ENCODE measurements around the gene FBXL3. TPM values are rescaled to one million over a fixed set of nuclear protein-coding genes. Genes with fewer than 3 reads are reported as not detected.
"Not testable (repeated sequence)": the region's sequence is repeated elsewhere in the genome, so short reads cannot be mapped to it uniquely, and the experiment has no call there.

The FBXL3 gene
- total and polyA plus RNA-seq, 2 donors (not counting 1 experiment from before 2014, with no cell fraction given): 48.5 to 61.8 TPM

DNA sequence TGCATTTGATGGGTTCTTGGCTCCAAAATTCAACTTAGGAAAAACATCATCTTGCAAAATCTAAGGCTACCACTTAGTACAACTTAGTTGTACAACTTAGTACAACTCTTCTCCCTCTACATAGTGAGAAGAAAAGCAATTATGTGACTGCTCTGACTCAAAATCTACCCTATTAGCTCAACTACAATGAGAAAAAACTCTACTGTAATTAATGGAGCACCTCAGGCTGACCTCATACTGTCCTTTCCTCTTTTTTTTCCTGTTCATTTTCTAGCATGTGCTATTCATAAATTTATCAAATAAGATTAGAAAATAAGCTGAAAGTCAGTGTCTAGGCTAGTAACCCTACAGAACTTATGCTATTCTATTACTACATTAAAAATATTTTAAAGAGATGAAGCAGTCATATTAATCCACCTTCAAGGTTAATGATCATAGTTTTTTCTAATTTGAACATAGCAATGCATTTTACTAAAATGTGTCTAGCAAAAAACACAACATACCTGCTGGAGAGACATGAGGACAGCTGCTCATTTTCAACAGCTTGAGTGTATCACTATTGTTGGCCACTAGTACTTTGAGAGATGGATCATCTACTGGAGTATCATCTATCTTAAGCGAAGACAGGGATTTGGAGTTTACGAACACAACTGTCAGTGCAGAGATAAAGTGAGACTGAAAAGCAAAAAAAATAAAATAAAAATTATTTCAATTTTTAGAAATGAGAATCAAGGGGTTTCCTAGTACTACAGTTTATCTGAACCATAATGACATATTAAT is 11.9 kb downstream of the FBXL3 start:
- Histone ChIP-seq H3K9ac (ENCODE audit: insufficient read depth, low read length) (no peak overlapping the region), H3K4me3 (replicated peaks in 1 of 4; ENCODE audit: control extremely low read depth in 1 of 4, insufficient read depth in 1 of 4, low read depth in 3 of 4, low read length in 4 of 4) (no peak overlapping the region), H2AFZ (ENCODE audit: low read length) (no peak overlapping the region), H3K4me2 (ENCODE audit: extremely low read depth, insufficient read depth, low read length) (no peak overlapping the region), H3K4me1 (ENCODE audit: control insufficient read depth, extremely low read depth, insufficient read depth, low read length) (no peaks in the 10 kb centered on the region), H4K20me1 (ENCODE audit: control insufficient read depth, extremely low read depth, insufficient read depth, low read length) (no peaks in the 10 kb centered on the region), H3K27me3 (ENCODE audit: control insufficient read depth, insufficient read depth, low read length) (no peaks in the 10 kb centered on the region), H3K79me2 (ENCODE audit: control insufficient read depth, insufficient read depth, low read length) (peaks cover 57% of the 10 kb centered on the region), H3K9me3 (ENCODE audit: control insufficient read depth, insufficient read depth, low read depth, low read length) (no peaks in the 10 kb centered on the region), H3K36me3 (ENCODE audit: control insufficient read depth, insufficient read depth, low read length) (peaks cover 11% of the 10 kb centered on the region), H3K27ac (ENCODE audit: insufficient read depth, low read length) (no peak overlapping the region)
- TF ChIP-seq EZH2 (IDR thresholded peaks at IDR 0.05; ENCODE audit: low read length, missing control alignments): no peak
- TF ChIP-seq, protein P1, sequence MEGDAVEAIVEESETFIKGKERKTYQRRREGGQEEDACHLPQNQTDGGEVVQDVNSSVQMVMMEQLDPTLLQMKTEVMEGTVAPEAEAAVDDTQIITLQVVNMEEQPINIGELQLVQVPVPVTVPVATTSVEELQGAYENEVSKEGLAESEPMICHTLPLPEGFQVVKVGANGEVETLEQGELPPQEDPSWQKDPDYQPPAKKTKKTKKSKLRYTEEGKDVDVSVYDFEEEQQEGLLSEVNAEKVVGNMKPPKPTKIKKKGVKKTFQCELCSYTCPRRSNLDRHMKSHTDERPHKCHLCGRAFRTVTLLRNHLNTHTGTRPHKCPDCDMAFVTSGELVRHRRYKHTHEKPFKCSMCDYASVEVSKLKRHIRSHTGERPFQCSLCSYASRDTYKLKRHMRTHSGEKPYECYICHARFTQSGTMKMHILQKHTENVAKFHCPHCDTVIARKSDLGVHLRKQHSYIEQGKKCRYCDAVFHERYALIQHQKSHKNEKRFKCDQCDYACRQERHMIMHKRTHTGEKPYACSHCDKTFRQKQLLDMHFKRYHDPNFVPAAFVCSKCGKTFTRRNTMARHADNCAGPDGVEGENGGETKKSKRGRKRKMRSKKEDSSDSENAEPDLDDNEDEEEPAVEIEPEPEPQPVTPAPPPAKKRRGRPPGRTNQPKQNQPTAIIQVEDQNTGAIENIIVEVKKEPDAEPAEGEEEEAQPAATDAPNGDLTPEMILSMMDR (conservative IDR thresholded peaks at IDR 0.05 in 1 of 2, IDR thresholded peaks at IDR 0.05 in 1 of 2; ENCODE audit: low read depth in 1 of 2, low read length in 2 of 2): no peak
- DNase-seq (ENCODE audit: low read depth in 2 of 2): no peak

DNA sequence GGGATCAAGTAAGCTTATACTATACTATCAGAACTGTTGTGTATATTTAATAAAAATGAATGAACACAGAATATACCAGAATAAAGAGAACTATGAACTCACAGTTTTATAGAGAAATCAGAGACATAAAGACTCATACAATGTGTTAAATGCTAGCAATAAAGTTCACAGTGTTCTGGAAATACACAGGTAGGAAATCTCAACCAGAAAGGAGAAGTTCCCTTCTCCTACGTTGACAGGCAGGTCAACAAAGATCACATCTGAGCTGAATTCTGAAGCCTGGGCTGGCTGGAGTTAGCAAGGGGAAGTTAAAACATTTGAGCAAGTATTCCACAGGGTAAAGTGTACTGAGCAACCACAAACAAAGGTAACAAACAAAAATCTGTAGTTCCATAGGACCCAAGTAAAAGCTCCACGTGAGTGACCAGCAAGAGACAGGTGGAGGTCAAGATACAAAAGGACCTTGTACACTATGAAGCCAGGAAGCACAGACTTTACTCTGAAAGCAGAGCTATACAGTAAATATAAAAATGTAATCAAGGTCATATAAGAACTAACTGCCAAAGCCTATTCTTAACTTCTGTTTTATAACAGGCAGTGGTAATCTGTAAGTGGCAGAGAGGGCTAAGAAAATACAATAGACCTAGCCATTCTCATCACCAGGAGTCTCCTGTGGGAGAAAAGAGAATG is 13.0 kb downstream of the FBXL3 start:
- Histone ChIP-seq H3K4me3 (replicated peaks in 1 of 4; ENCODE audit: control extremely low read depth in 1 of 4, insufficient read depth in 1 of 4, low read depth in 3 of 4, low read length in 4 of 4) (no peak overlapping the region), H2AFZ (ENCODE audit: low read length) (no peak overlapping the region), H3K27ac (ENCODE audit: insufficient read depth, low read length) (no peak overlapping the region), H3K27me3 (ENCODE audit: control insufficient read depth, insufficient read depth, low read length) (no peaks in the 10 kb centered on the region), H3K4me2 (ENCODE audit: extremely low read depth, insufficient read depth, low read length) (no peak overlapping the region), H3K9ac (ENCODE audit: insufficient read depth, low read length) (no peak overlapping the region), H3K36me3 (ENCODE audit: control insufficient read depth, insufficient read depth, low read length) (peaks cover 11% of the 10 kb centered on the region), H3K4me1 (ENCODE audit: control insufficient read depth, extremely low read depth, insufficient read depth, low read length) (no peaks in the 10 kb centered on the region), H3K79me2 (ENCODE audit: control insufficient read depth, insufficient read depth, low read length) (peaks cover 46% of the 10 kb centered on the region), H4K20me1 (ENCODE audit: control insufficient read depth, extremely low read depth, insufficient read depth, low read length) (no peaks in the 10 kb centered on the region), H3K9me3 (ENCODE audit: control insufficient read depth, insufficient read depth, low read depth, low read length) (no peaks in the 10 kb centered on the region)
- TF ChIP-seq EZH2 (IDR thresholded peaks at IDR 0.05; ENCODE audit: low read length, missing control alignments): no peak
- TF ChIP-seq, protein P1 (conservative IDR thresholded peaks at IDR 0.05 in 1 of 2, IDR thresholded peaks at IDR 0.05 in 1 of 2; ENCODE audit: low read depth in 1 of 2, low read length in 2 of 2): no peak
- DNase-seq (ENCODE audit: low read depth in 2 of 2): no peak

- H3K79me2 ChIP-seq (ENCODE audit: control insufficient read depth, insufficient read depth, low read length): peaks cover 29% of the 10 kb centered on the region
- H2AFZ ChIP-seq (ENCODE audit: low read length); H3K4me2 ChIP-seq (ENCODE audit: extremely low read depth, insufficient read depth, low read length); H3K9me3 ChIP-seq (ENCODE audit: control insufficient read depth, insufficient read depth, low read depth, low read length); H3K4me3 ChIP-seq (replicated peaks in 1 of 4; ENCODE audit: control extremely low read depth in 1 of 4, insufficient read depth in 1 of 4, low read depth in 3 of 4, low read length in 4 of 4); H3K27me3 ChIP-seq (ENCODE audit: control insufficient read depth, insufficient read depth, low read length); DNase-seq (ENCODE audit: low read depth in 2 of 2); H3K36me3 ChIP-seq (ENCODE audit: control insufficient read depth, insufficient read depth, low read length); H3K4me1 ChIP-seq (ENCODE audit: control insufficient read depth, extremely low read depth, insufficient read depth, low read length); H4K20me1 ChIP-seq (ENCODE audit: control insufficient read depth, extremely low read depth, insufficient read depth, low read length); H3K9ac ChIP-seq (ENCODE audit: insufficient read depth, low read length); H3K27ac ChIP-seq (ENCODE audit: insufficient read depth, low read length): not testable (repeated sequence)
Observed at GRCh38 chr13:77009719-77010118, 17.2 kb downstream of the FBXL3 start.
